Heart right ventricle (tissue), 16 donors: ENCODE measurements around the gene GARRE1. TPM values are rescaled to one million over a fixed set of nuclear protein-coding genes. Genes with fewer than 3 reads are reported as not detected.
A peak's percentile ranks its signal among the peaks of the same experiment; 100 is the strongest.

Experiments used
- ATAC-seq, 8 donors: fragments of 200-7000 bp; cut with Tn5 transposase; one replicate each; pipeline ENCODE4 v1.9.1; 2020; ENCODE audit warnings: mild to moderate bottlenecking in 8 of 8, moderate library complexity in 8 of 8, moderate number of reproducible peaks in 1 of 8
- DNase-seq, 2 donors: peaks; one replicate each; pipeline ENCODE4 v3.0.0-alpha.2; 2020
- H3K27ac ChIP-seq, 10 donors: fragments of 200-600 bp; sonication (generic) in 2 of 10; one replicate each; pipeline versions ENCODE4 v1.5.0 to v1.8.0; 2020 to 2022; ENCODE audit warnings: mild to moderate bottlenecking in 3 of 10
- H3K27me3 ChIP-seq, 7 donors: fragments of 200-600 bp; one replicate each; pipeline ENCODE4 v1.8.0; 2021 to 2022; ENCODE audit warnings: mild to moderate bottlenecking in 2 of 7
- H3K36me3 ChIP-seq, 9 donors: fragments of 200-600 bp; sonication (generic) in 1 of 9; one replicate each; pipeline versions ENCODE4 v1.5.0 to v1.8.0; 2020 to 2022; ENCODE audit warnings: mild to moderate bottlenecking in 2 of 9
- H3K4me1 ChIP-seq, 9 donors: fragments of 200-600 bp; sonication (generic) in 1 of 9; one replicate each; pipeline versions ENCODE4 v1.5.0 to v1.8.0; 2020 to 2022; ENCODE audit warnings: mild to moderate bottlenecking in 4 of 9
- H3K4me3 ChIP-seq, 10 donors: fragments of 200-600 bp; sonication (generic) in 2 of 10; one replicate each; pipeline versions ENCODE4 v1.5.0 to v1.8.0; 2020 to 2022; ENCODE audit warnings: mild to moderate bottlenecking in 7 of 10, moderate library complexity in 2 of 10
- H3K9me3 ChIP-seq, 11 donors: fragments of 200-600 bp in 10 of 11; sonication (generic) in 2 of 11; one replicate each; pipeline versions ENCODE4 v1.5.0 to v1.8.0; 2013 to 2022; ENCODE audit warnings: mild to moderate bottlenecking in 2 of 11, control low read depth in 1 of 11, moderate library complexity in 1 of 11
- WGBS, 2 donors: extraction: QIAGEN DNeasy Blood & Tissue Kit; methylation state at CpG; one replicate each; pipeline ENCODE4 v1.1.7; 2013; ENCODE audit warnings: inconsistent platforms in 1 of 2; 5-methylcytosine and 5-hydroxymethylcytosine counted together
- intact Hi-C, 10 donors: fragments of 100-400 bp; cut with DNase I; formaldehyde crosslinking; loops; one replicate each; pipeline versions ENCODE4 v1.11.1 to v1.14.2; 2022
- polyA plus RNA-seq, 2 donors: library from polyadenylated mRNA; stranded (reverse); fragments of 200-250 nt; gene quantifications; one replicate each; pipeline ENCODE4 v1.2.3, GENCODE V29; 2013
- total RNA-seq, 10 donors: library from RNA; stranded (reverse); fragmentation: NEBNext Ultra II Directional in 3 of 10; extraction: Animal tissue kit (Norgen Biotek cat#: 25700) in 3 of 10; gene quantifications; one replicate each; pipeline versions ENCODE4 v1.2.1 to v1.2.4, GENCODE V29; 2021 to 2023
- TF ChIP-seq, protein P1 (sequence below), 9 donors: fragments of 200-600 bp; sonication (generic) in 2 of 9; IDR thresholded peaks; one replicate each; pipeline versions ENCODE4 v1.5.0 to v1.8.0; 2021 to 2022; ENCODE audit warnings: antibody characterized with exemption in 9 of 9, mild to moderate bottlenecking in 5 of 9, moderate library complexity in 1 of 9
- donor health status: Arrhythmogenic right ventricular cardiomyopathy.
- donor health status: ischemic (EF 13 %, LVEDD 7.1; RV severe dilation, severe dysfunction).
- donor health status: healthy with polysubstance abuse.
- donor health status: DM: no; HTN: yes; CAD: no.
- donor health status: DM: no; HTN: no; CAD: no.
- donor health status: ischemic (EF 25% LVEDD 6.9; RV normal size, moderate dysfunction).
- donor health status: ischemic (EF 25% LVEDD 5.7; RV mildly dilated, moderate dysfunction).
- donor health status: healthy.
- donor health status: DM: yes; HTN: yes; CAD: no.
- donor health status: Ischemic cardiomyopathy.
- donor health status: ischemic (EF 35%, LVEDD 5.7; RV mildly dilated, moderate dysfunction).
- donor health status: nonischemic (EF 11% LVEDD 7.7; RV severe dilation, severe dysfunction).
- donor health status: DM: yes; HTN: yes; CAD: no.
- donor health status: PGD.
- donor health status: ischemic (EF 29% LVEDD 5.4; RV normal size, mild dysfunction).
- donor health status: nonischemic (EF 23%, LVEDD 6.1; RV moderate dilation, normal function).

Gene GARRE1
- total and polyA plus RNA-seq, 12 donors, result 7.1 to 28.9 (median 23.0) TPM

- no peak for DNase-seq
- peak overlapping the region in 1 of 10 donors; percentile 5 for H3K27ac ChIP-seq
Measured at GRCh38 chr19:34228762-34229161, 25.6 kb upstream of the GARRE1 start.

DNA sequence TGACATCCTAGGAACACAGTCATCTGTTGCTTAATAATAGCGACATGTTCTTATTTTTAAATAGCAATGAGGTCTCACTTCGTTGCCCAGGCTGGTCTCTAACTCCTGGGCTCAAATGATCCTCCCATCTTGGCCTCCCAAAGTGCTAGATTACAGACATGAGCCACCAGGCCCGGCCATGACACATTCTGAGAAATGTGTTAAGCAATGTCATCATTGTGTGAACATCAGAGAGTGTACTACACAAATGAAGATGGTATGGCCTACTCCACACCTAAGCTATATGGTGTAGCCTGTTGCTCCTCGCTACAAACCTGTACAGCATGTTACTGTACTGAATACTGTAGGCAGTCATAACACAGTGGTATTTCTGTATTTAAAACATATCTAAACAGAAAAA lies 24.6 kb upstream of the GARRE1 start:
- Histone ChIP-seq H3K4me1 (peaks cover 4 to 31% (median 18%) of the 10 kb centered on the region in 9 donors), H3K36me3 (peaks cover 0 to 66% (median 36%) of the 10 kb centered on the region in 9 donors)

More at GRCh38 chr19:34228762-34229161, 25.6 kb upstream of the GARRE1 start:
- Histone ChIP-seq H3K36me3 (peaks cover 0 to 75% (median 44%) of the 10 kb centered on the region in 9 donors), H3K4me1 (peaks cover 4 to 35% (median 18%) of the 10 kb centered on the region in 9 donors), H3K9me3 (no peaks in the 10 kb centered on the region), H3K4me3 (no peak overlapping the region), H3K27me3 (no peaks in the 10 kb centered on the region)
- TF ChIP-seq, protein P1, sequence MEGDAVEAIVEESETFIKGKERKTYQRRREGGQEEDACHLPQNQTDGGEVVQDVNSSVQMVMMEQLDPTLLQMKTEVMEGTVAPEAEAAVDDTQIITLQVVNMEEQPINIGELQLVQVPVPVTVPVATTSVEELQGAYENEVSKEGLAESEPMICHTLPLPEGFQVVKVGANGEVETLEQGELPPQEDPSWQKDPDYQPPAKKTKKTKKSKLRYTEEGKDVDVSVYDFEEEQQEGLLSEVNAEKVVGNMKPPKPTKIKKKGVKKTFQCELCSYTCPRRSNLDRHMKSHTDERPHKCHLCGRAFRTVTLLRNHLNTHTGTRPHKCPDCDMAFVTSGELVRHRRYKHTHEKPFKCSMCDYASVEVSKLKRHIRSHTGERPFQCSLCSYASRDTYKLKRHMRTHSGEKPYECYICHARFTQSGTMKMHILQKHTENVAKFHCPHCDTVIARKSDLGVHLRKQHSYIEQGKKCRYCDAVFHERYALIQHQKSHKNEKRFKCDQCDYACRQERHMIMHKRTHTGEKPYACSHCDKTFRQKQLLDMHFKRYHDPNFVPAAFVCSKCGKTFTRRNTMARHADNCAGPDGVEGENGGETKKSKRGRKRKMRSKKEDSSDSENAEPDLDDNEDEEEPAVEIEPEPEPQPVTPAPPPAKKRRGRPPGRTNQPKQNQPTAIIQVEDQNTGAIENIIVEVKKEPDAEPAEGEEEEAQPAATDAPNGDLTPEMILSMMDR (IDR thresholded peaks at IDR 0.05), result no peak
- intact Hi-C loops, result loop anchor here in 1 of 10 donors (10.0 kb wide), 1 partner anchor 116 kb away; no protein-coding TSS in a partner anchor
- 95 to 98% methylated on average over 3 of the region's 3 CpGs for WGBS, 2 donors
- no peak for ATAC-seq

GRCh38 chr19:34230820-34231219 lies 23.5 kb upstream of the GARRE1 start:
- Histone ChIP-seq H3K9me3 (peaks cover 0 to 3% (median 0%) of the 10 kb centered on the region in 11 donors), H3K4me3 (no peak overlapping the region), H3K27me3 (no peaks in the 10 kb centered on the region), H3K4me1 (peaks cover 4 to 31% (median 18%) of the 10 kb centered on the region in 9 donors), H3K36me3 (peaks cover 0 to 55% (median 25%) of the 10 kb centered on the region in 9 donors), H3K27ac (no peak overlapping the region)
- ATAC-seq (no peak), DNase-seq (no peak)
- TF ChIP-seq, protein P1 (IDR thresholded peaks at IDR 0.05), result no peak
- intact Hi-C loops, result no loop called here
- 89 to 91% methylated on average over 10 of the region's 10 CpGs for WGBS, 2 donors

More for the DNA sequence above, 24.6 kb upstream of the GARRE1 start:
- intact Hi-C loops, result loop anchor here in 1 of 10 donors (10.0 kb wide), 1 partner anchor 115 kb away; no protein-coding TSS in a partner anchor
- no peak for DNase-seq
- 90 to 94% methylated on average over 4 of the region's 4 CpGs for WGBS, 2 donors
- ATAC-seq, result no peak
- TF ChIP-seq, protein P1 (IDR thresholded peaks at IDR 0.05), result no peak
- no peaks in the 10 kb centered on the region for H3K27me3 ChIP-seq
- H3K9me3 ChIP-seq, result no peaks in the 10 kb centered on the region
- H3K4me3 ChIP-seq, result no peak overlapping the region
- H3K27ac ChIP-seq, result no peak overlapping the region

DNA sequence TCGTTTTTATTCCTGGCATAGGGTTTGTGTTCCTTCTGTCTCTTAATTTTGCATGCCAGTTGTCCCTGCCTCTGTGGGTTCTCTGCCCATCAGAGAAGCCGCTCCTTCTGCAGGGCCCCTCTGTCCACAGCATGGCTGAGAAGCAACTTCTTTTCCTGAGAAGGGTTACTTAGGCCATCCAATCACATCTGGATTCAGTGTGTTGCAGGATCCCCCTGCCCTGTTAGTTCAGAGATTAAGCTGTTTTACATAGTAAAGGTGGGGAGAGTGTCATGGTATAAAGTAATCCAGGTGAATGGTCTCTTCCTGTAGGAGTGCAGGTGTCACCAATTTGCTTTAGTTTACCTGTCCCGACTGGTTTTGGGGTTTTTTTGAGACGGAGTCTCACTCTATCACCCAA lies 22.9 kb upstream of the GARRE1 start:
- intact Hi-C loops, result no loop called here
- TF ChIP-seq, protein P1 (IDR thresholded peaks at IDR 0.05), result no peak
- H3K4me3 ChIP-seq, result no peak overlapping the region
- H3K4me1 ChIP-seq, result peaks cover 4 to 31% (median 18%) of the 10 kb centered on the region in 9 donors
- H3K9me3 ChIP-seq, result peaks cover 0 to 3% (median 0%) of the 10 kb centered on the region in 11 donors
- WGBS, 2 donors, result 88 to 98% methylated on average over 4 of the region's 4 CpGs
- no peak overlapping the region for H3K27ac ChIP-seq
- no peak for DNase-seq
- H3K36me3 ChIP-seq, result peaks cover 0 to 48% (median 22%) of the 10 kb centered on the region in 9 donors
- no peak for ATAC-seq
- no peaks in the 10 kb centered on the region for H3K27me3 ChIP-seq
